DMS53 (cell line): ENCODE data around the gene PCNX3.
"Not testable (repeated sequence)": the region's sequence is repeated elsewhere in the genome, so short reads cannot be mapped to it uniquely, and the experiment has no call there.

Source experiments
- DNase-seq: peaks from one replicate; lab custom pipeline; 2025; lab: John Stamatoyannopoulos, UW

PCNX3 gene

GRCh38 chr11:65620666-65621065 lies 5.1 kb downstream of the PCNX3 start:
- DNase-seq, result no peak

DNA sequence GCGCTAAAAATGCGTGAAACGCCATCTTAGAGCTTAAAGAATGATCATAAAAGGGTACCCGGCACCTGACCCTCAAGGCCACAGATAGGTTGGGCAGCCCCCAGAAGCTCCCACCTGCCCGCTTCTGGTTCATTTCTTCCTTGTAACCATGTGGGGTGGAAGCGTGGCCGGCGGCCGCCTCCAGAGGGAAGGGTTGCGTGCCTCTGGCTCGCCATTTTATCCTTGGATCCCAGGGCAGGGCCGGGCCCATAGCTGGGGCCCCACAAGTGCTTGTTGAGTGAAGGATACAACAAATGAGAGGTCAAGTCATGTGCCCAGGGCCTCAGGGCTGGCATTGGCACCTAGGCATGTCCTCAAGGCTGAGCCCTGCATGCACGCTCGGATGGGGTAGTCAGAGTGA lies 5.9 kb downstream of the PCNX3 start:
- no peak for DNase-seq

DNA sequence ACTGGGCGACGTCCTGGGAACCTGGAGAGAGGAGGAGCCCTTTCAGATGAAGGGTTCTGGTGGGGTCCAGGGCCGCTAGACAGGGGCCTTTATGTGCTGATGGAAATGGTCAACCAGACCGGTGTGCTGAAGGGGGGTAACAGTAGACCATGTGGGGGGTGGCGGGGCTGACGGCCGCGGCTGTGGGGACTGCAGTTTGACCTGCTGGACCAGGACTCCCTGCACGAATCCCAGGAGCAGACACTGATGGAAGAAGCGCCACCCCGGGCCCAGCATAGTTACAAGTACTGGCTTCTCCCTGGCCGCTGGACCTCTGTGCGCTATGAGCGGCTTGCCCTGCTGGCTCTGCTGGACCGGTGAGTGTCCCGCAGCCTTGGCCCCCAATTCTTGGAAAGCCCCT lies 6.4 kb downstream of the PCNX3 start:
- no peak for DNase-seq

DNA sequence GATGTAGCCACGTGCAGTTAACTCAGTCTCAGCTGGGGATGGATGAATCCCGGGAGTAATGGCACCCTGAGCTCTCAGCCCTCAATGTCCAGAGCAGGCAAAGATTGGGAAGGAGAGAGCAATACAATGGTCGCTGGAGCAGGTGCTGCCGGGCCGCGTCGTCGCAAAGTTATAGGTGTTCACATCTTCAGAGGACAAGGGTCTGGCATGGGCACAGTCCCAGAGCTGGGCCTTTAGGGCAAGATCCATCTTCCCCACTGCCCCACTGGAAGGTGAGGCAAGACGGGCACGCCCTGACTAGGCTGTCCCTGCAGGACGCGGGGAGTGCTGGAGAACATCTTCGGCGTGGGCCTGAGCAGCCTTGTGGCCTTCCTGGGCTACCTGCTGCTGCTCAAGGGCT lies 7.6 kb downstream of the PCNX3 start:
- no peak for DNase-seq

GRCh38 chr11:65623852-65624616 lies 8.5 kb downstream of the PCNX3 start:
- no peak for DNase-seq

- no peak for DNase-seq
These were observed 9.5 kb downstream of the PCNX3 start for GRCh38 chr11:65624931-65625627.

GRCh38 chr11:65625628-65626342 lies 10.2 kb downstream of the PCNX3 start:
- DNase-seq, result peak; percentile 55

DNA sequence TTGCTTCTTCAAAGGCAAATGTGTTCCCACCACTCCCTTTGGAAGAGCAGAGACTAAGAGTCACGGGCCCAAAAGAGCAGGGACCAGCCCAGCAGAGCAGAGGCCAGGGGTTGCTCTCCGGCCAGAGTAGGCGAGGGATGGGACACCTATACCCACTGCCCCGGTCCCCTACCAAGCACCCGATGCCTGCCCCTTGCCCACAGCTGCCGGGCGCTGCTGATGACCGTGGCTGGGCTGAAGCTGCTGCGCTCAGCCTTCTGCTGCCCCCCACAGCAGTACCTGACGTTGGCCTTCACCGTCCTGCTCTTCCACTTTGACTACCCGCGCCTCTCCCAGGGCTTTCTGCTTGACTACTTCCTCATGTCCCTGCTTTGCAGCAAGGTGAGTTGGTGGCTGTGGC lies 11.6 kb downstream of the PCNX3 start:
- DNase-seq, result no peak

DNA sequence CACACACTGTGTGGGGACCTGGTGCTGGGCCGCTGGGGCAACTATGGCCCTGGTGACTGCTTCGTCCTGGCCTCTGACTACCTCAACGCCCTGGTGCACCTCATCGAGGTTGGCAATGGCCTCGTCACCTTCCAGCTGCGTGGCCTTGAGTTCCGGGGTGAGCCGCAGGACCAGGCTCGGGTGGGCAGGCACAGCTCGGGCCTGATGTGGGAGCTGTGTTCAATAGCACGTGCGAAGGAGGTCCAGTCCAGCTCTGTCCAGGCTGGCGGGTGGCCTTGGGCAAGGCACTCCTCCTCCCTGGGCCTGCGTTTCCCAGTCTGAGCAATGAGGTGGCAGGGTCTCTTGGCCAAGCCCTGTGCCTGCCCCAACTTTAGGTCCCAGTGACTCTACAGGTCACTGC lies 14.0 kb downstream of the PCNX3 start:
- DNase-seq, result no peak

- no peak for DNase-seq
These were observed 14.6 kb downstream of the PCNX3 start for GRCh38 chr11:65630215-65630614.

GRCh38 chr11:65633390-65634108 lies 18.0 kb downstream of the PCNX3 start:
- DNase-seq, result peak; percentile 29

- DNase-seq, result no peak
These were observed 18.5 kb downstream of the PCNX3 start for GRCh38 chr11:65634109-65634436.

DNA sequence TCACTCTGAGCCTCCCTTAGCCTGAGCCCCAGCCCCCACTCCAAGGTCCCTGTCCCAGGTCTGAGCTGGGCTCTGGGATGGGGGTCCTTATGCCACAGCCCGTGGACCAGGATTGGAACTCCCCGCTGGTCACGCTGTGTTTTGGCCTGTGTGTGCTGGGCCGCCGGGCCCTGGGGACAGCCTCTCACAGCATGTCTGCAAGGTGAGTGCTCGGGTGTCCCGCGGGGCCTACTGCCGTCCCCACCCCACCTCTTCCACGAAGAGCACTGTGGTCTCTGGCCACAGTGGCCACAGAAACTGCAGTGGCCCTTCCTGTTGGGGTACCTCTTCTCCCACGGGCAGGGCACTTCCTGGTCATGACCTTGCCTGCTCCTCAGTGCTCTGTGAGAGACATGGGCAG lies 18.9 kb downstream of the PCNX3 start:
- no peak for DNase-seq

- DNase-seq, result no peak
These were observed 19.5 kb downstream of the PCNX3 start for GRCh38 chr11:65634905-65635731.

- no peak for DNase-seq
These were observed 20.8 kb downstream of the PCNX3 start for GRCh38 chr11:65636108-65637031.

- no peak for DNase-seq
These were observed 21.5 kb downstream of the PCNX3 start for GRCh38 chr11:65637032-65637557.

- DNase-seq, result peak; percentile 92
These were observed 22.3 kb downstream of the PCNX3 start, which contains the start of gene SIPA1 for GRCh38 chr11:65637794-65638419. Gene SIPA1 (plus strand): TSS chr11:65638101. CDS start chr11:65640922, 2,821 bp downstream.

DNA sequence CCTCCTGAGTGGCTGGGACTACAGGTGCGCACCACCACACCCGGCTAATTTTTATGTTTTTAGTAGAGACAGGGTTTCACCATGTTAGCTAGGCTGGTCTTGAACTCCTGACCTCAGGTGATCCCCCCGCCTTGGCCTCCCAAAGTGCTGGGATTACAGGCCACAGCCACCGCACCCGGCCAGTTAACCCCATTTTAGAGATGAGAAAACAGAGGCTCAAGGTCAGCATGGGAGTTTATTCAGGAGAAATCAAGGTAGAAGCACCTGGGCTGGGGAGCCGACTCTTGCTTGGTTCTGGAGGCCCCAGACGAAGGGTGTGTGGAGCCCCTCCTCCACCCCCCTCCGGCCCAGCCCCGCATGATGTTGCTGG lies 23.6 kb downstream of the PCNX3 start:
- DNase-seq, result not testable (repeated sequence)

DNA sequence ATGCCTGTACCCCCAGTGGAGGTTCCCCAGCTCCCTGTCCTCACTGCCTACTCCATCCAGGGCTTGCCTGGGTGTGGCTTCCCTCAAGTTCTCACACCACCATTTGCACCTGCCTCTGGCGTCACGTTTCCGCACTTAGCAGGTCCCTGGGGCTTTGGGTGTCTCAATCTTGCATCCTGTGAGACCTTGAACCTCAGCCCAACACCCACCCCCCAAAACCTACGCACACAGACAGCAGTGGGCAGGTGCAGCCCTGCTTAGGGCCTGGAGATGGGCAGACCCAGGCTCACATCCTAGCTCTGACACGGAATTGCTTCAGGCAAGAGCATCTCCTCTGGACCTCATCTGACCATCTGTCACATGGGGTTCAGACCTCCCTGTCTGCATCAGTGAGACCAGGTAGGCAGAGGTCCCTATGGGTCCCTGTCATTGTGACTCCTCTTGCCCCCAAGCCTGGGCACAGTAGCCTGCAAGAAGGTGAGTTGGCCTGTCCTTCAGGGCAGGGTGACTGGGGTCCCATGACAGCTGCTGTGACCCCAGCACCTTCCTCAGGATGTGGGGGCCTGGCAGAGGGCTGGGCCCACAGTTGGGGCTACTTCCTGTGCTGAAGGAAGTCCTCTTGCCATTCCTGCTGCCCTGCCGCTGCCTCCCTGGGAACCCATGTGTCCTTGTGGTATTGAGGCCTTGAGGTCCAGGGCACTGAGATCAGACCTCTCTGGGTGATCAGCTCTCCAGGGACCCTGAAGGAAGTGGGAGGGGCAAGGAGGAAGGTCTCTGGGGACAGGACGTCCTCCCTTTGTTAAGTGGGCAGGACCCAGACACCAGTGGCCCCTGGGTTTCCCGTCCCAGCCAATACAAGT lies 24.3 kb downstream of the PCNX3 start:
- no peak for DNase-seq
